RWPE1 (cell line): Measurements from ENCODE around the gene NCOA7.

Experiments used
- CTCF ChIA-PET: fragments of 350-600 bp; sonication (Branson Sonifier 250); formaldehyde crosslinking; extraction: SDS; loops from one replicate; lab custom pipeline; 2021; lab: Yijun Ruan, JAX
- POLR2A ChIA-PET: fragments of 400-600 bp; formaldehyde crosslinking; extraction: SDS; loops from one replicate; lab custom pipeline; 2020; ENCODE audit warnings: antibody characterized with exemption; ENCODE audit not compliant: low non-redundant PET; lab: Yijun Ruan, JAX
- DNase-seq: peaks from one replicate; pipeline ENCODE4 v3.0.0; 2012; ENCODE audit warnings: low spot score
- H3K27ac ChIP-seq: fragments of 450-650 bp; 2 replicates; pipeline ENCODE4 v1.5.1; 2017
- CTCF ChIP-seq: fragments of 450-650 bp; conservative IDR thresholded peaks from 2 replicates; pipeline ENCODE4 v1.5.1; 2017; ENCODE audit warnings: low read depth, mild to moderate bottlenecking

NCOA7 gene

GRCh38 chr6:125831659-125832058 is 40.9 kb downstream of the NCOA7 start:
- TF ChIP-seq CTCF, result no peak
- DNase-seq, result no peak
- CTCF ChIA-PET, result no interaction called here
- POLR2A ChIA-PET, result no interaction called here
- no peak overlapping the region for H3K27ac ChIP-seq

- no peak for TF ChIP-seq CTCF
- CTCF ChIA-PET, result no interaction called here
- DNase-seq, result no peak
- no peak overlapping the region for H3K27ac ChIP-seq
- POLR2A ChIA-PET, result no interaction called here
These were observed 41.8 kb downstream of the NCOA7 start for GRCh38 chr6:125832391-125833117.

- DNase-seq, result no peak
- ChIA-PET POLR2A (no interaction called here), CTCF (no interaction called here)
- no peak for TF ChIP-seq CTCF
- H3K27ac ChIP-seq, result no peak overlapping the region
These were observed 43.6 kb downstream of the NCOA7 start for GRCh38 chr6:125834348-125834747.

- ChIA-PET CTCF (no interaction called here), POLR2A (no interaction called here)
- no peak for TF ChIP-seq CTCF
- no peak for DNase-seq
- H3K27ac ChIP-seq, result no peak overlapping the region
These were observed 44.5 kb downstream of the NCOA7 start for GRCh38 chr6:125835221-125835744.

- TF ChIP-seq CTCF, result no peak
- POLR2A ChIA-PET, result no interaction called here
- DNase-seq, result no peak
- no peak overlapping the region for H3K27ac ChIP-seq
- CTCF ChIA-PET, result no interaction called here
These were observed 45.7 kb downstream of the NCOA7 start for GRCh38 chr6:125836466-125836865.

GRCh38 chr6:125839471-125839870 is 48.7 kb downstream of the NCOA7 start:
- TF ChIP-seq CTCF, result no peak
- CTCF ChIA-PET, result interaction anchor here (0.6 to 0.8 kb wide), 2 partner anchors 12 to 14 kb away, joined by 3 to 4 read pairs; no protein-coding TSS in a partner anchor
- no peak for DNase-seq

More at GRCh38 chr6:125839471-125839870, 48.7 kb downstream of the NCOA7 start:
- POLR2A ChIA-PET, result no interaction called here
- H3K27ac ChIP-seq, result no peak overlapping the region
